Measurements from ENCODE around the gene MRM1. TPM values are rescaled to one million over a fixed set of nuclear protein-coding genes. Genes with fewer than 3 reads are reported as not detected.

The MRM1 gene
- polyA plus RNA-seq, 1 donor (not counting 4 experiments of a cell fraction or from before 2014, with no cell fraction given), result 3.8 TPM

DNA sequence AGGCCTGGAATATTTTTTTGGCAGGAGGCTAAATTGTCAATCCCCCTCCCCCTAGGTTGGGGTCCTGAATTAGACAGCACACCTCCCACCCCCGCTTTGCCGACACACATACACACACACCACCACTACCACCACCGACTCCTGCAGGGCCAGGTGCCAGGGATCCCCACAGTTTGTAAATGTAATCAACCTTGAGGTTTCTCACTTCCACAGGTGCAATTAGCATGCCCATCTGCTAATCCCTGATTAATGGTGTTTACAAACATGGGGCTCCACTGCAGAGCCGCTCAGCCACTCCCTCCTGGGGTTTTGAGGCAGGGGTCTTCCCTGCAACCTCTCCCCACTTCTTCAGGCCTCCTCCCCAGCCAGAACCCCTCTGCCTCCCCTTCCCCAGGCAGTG lies 11.8 kb downstream of the MRM1 start:
- Histone ChIP-seq H3K79me2 (ENCODE audit: control insufficient read depth, insufficient read depth, low read length) (no peaks in the 10 kb centered on the region), H3K36me3 (ENCODE audit: control insufficient read depth in 2 of 2, extremely low read depth in 1 of 2, insufficient read depth in 2 of 2, low read length in 2 of 2) (no peaks in the 10 kb centered on the region), H3K4me3 (ENCODE audit: control insufficient read depth in 2 of 3, extremely low read depth in 1 of 3, insufficient read depth in 2 of 3, low read depth in 1 of 3, low read length in 3 of 3) (no peak overlapping the region), H3K9me1 (ENCODE audit: control insufficient read depth, extremely low read depth, insufficient read depth, low read length) (no peaks in the 10 kb centered on the region), H3K9me3 (ENCODE audit: control insufficient read depth, low read depth, low read length) (no peaks in the 10 kb centered on the region), H3K4me1 (ENCODE audit: control insufficient read depth, extremely low read depth, insufficient read depth, low read length) (peaks cover 28% of the 10 kb centered on the region), H3K27ac (ENCODE audit: control insufficient read depth, insufficient read depth, low read length) (no peak overlapping the region), H4K20me1 (ENCODE audit: control insufficient read depth, extremely low read depth, insufficient read depth, low read length) (no peaks in the 10 kb centered on the region), H3K9ac (ENCODE audit: control insufficient read depth, extremely low read depth, insufficient read depth, low read length) (no peak overlapping the region), H2AFZ (ENCODE audit: control insufficient read depth, low read length) (no peak overlapping the region), H3K27me3 (ENCODE audit: control insufficient read depth, extremely low read depth, insufficient read depth, low read length) (no peaks in the 10 kb centered on the region), H3K4me2 (ENCODE audit: control insufficient read depth, extremely low read depth, insufficient read depth, low read depth, low read length) (no peak overlapping the region)
- dilution Hi-C loops (cut with MboI; ENCODE audit: extremely low pct_ligation_motif_present, low sequenced_read_pairs), result no loop called here
- DNase-seq (ENCODE audit: low read depth, low spot score) (no peak), FAIRE-seq (no peak)
- TF ChIP-seq, protein P1, sequence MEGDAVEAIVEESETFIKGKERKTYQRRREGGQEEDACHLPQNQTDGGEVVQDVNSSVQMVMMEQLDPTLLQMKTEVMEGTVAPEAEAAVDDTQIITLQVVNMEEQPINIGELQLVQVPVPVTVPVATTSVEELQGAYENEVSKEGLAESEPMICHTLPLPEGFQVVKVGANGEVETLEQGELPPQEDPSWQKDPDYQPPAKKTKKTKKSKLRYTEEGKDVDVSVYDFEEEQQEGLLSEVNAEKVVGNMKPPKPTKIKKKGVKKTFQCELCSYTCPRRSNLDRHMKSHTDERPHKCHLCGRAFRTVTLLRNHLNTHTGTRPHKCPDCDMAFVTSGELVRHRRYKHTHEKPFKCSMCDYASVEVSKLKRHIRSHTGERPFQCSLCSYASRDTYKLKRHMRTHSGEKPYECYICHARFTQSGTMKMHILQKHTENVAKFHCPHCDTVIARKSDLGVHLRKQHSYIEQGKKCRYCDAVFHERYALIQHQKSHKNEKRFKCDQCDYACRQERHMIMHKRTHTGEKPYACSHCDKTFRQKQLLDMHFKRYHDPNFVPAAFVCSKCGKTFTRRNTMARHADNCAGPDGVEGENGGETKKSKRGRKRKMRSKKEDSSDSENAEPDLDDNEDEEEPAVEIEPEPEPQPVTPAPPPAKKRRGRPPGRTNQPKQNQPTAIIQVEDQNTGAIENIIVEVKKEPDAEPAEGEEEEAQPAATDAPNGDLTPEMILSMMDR (optimal IDR thresholded peaks at IDR 0.05 in 1 of 3, IDR thresholded peaks at IDR 0.05 in 1 of 3, conservative IDR thresholded peaks at IDR 0.05 in 1 of 3; ENCODE audit: extremely low read depth in 1 of 3, insufficient read depth in 2 of 3, low read length in 3 of 3), result no peak
- no peak for TF ChIP-seq EZH2 (IDR thresholded peaks at IDR 0.05; ENCODE audit: low read length)

DNA sequence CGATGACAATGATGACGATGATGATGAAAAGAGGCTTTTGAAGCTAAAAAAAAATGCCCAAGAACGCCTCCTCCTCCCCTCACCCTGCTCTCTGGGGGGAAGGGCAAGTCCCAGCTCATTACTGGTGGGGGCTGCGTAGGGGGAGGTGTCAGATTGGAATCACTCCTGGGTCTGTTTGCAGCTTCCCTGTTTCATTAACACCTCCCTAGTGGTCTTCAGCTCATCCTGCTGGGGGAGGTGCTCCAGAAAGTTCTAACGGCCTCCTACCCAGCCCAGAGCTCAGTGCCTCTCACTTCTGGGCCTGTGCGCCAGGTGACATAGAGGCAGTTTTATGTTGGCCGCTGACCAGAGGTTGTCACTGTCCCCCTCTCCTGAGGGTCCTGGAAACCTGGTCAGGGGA lies 12.7 kb downstream of the MRM1 start:
- no peak overlapping the region for H3K4me3 ChIP-seq (ENCODE audit: control insufficient read depth in 2 of 3, extremely low read depth in 1 of 3, insufficient read depth in 2 of 3, low read depth in 1 of 3, low read length in 3 of 3)
- TF ChIP-seq, protein P1 (optimal IDR thresholded peaks at IDR 0.05 in 1 of 3, IDR thresholded peaks at IDR 0.05 in 1 of 3, conservative IDR thresholded peaks at IDR 0.05 in 1 of 3; ENCODE audit: extremely low read depth in 1 of 3, insufficient read depth in 2 of 3, low read length in 3 of 3), result no peak
- no peak for TF ChIP-seq EZH2 (IDR thresholded peaks at IDR 0.05; ENCODE audit: low read length)
- no peak overlapping the region for H3K4me2 ChIP-seq (ENCODE audit: control insufficient read depth, extremely low read depth, insufficient read depth, low read depth, low read length)
- no peaks in the 10 kb centered on the region for H3K9me1 ChIP-seq (ENCODE audit: control insufficient read depth, extremely low read depth, insufficient read depth, low read length)
- H3K79me2 ChIP-seq (ENCODE audit: control insufficient read depth, insufficient read depth, low read length), result no peaks in the 10 kb centered on the region
- no peaks in the 10 kb centered on the region for H4K20me1 ChIP-seq (ENCODE audit: control insufficient read depth, extremely low read depth, insufficient read depth, low read length)
- H3K4me1 ChIP-seq (ENCODE audit: control insufficient read depth, extremely low read depth, insufficient read depth, low read length), result peaks cover 20% of the 10 kb centered on the region
- dilution Hi-C loops (cut with MboI; ENCODE audit: extremely low pct_ligation_motif_present, low sequenced_read_pairs), result no loop called here
- FAIRE-seq (no peak), DNase-seq (ENCODE audit: low read depth, low spot score) (no peak)
- no peak overlapping the region for H3K27ac ChIP-seq (ENCODE audit: control insufficient read depth, insufficient read depth, low read length)
- no peaks in the 10 kb centered on the region for H3K27me3 ChIP-seq (ENCODE audit: control insufficient read depth, extremely low read depth, insufficient read depth, low read length)
- H3K36me3 ChIP-seq (ENCODE audit: control insufficient read depth in 2 of 2, extremely low read depth in 1 of 2, insufficient read depth in 2 of 2, low read length in 2 of 2), result no peaks in the 10 kb centered on the region
- H2AFZ ChIP-seq (ENCODE audit: control insufficient read depth, low read length), result no peak overlapping the region
- no peaks in the 10 kb centered on the region for H3K9me3 ChIP-seq (ENCODE audit: control insufficient read depth, low read depth, low read length)
- H3K9ac ChIP-seq (ENCODE audit: control insufficient read depth, extremely low read depth, insufficient read depth, low read length), result no peak overlapping the region

Data from keratinocyte (primary cell).